ENCODE measurements around the gene STX11.

DNA sequence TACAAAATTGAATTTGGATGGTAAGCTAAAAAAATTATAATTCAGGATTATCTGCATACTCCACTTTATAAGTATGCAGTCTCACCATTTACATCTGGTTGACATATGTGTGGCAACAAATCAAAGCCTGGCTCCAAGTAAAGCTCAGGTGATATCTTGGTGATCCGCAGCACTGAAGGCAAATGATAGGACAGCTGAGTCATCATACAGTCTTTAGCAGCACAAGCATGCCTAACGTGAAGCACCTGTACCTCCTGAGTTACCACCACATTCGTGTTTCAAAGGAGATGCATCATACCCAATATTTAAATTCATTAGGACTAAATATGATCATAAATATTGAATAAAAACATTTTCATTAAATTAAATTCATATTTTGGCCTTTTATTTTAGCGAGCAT, 11.8 kb upstream of the STX11 start:
- TF ChIP-seq TARDBP (IDR thresholded peaks at IDR 0.05) (no peak), FOXA1 (IDR thresholded peaks at IDR 0.05) (no peak), PKNOX1 (IDR thresholded peaks at IDR 0.05) (no peak), FOXM1 (IDR thresholded peaks at IDR 0.05; ENCODE audit: borderline replicate concordance) (no peak), ARNT (IDR thresholded peaks at IDR 0.05) (no peak), SUZ12 (IDR thresholded peaks at IDR 0.05) (no peak), NFRKB (IDR thresholded peaks at IDR 0.05) (no peak), HDGF (IDR thresholded peaks at IDR 0.05; ENCODE audit: borderline replicate concordance) (no peak), ELF4 (IDR thresholded peaks at IDR 0.05) (no peak), FOXK2 (IDR thresholded peaks at IDR 0.05) (no peak), SP1 (IDR thresholded peaks at IDR 0.05) (no peak), BHLHE40 (IDR thresholded peaks at IDR 0.05; ENCODE audit: borderline replicate concordance) (no peak), CTBP1 (IDR thresholded peaks at IDR 0.05; ENCODE audit: borderline replicate concordance) (no peak)

Measured in HEK293T (cell line).